Right lobe of liver (tissue), 4 donors: ENCODE data around the gene CYP11A1.

Experiments used
- CTCF ChIP-seq, 4 donors: fragments of 200-600 bp in 3 of 4; fragments of 450-650 bp in 1 of 4; IDR thresholded peaks; one replicate each; pipeline versions ENCODE4 v1.5.1 to v1.8.0; 2016 to 2022; ENCODE audit warnings: antibody characterized with exemption in 4 of 4, mild to moderate bottlenecking in 2 of 4
- POLR2A ChIP-seq: fragments of 450-650 bp; IDR thresholded peaks from one replicate; pipeline ENCODE4 v1.6.1; 2017; ENCODE audit warnings: antibody characterized with exemption, mild to moderate bottlenecking
- donor health status: DM: no; HTN: no; CAD: no.
- donor health status: DM: no; HTN: no; CAD: no.
- donor health status: DM: no; HTN: yes; CAD: no.

GRCh38 chr15:74293021-74293810, 74.2 kb downstream of the CYP11A1 start:
- no peak for TF ChIP-seq CTCF (IDR thresholded peaks at IDR 0.05)
- no peak for TF ChIP-seq POLR2A
